ENCODE data around the gene CDH23.

Gene CDH23

GRCh38 chr10:71565284-71566000, 168.7 kb downstream of the CDH23 start:
- Histone ChIP-seq H3K27ac (no peak overlapping the region), H3K4me2 (no peak overlapping the region), H4K20me1 (ENCODE audit: insufficient read depth) (no peaks in the 10 kb centered on the region), H2AFZ (ENCODE audit: low read depth) (no peak overlapping the region), H3K4me3 (IDR thresholded peaks at IDR 0.05; ENCODE audit: insufficient read depth, low read depth, low read length) (no peak overlapping the region), H3K9ac (no peak overlapping the region), H3K4me1 (ENCODE audit: low read depth, poor library complexity, severe bottlenecking) (no peaks in the 10 kb centered on the region), H3K27me3 (ENCODE audit: insufficient read depth, low read depth) (peaks cover 53% of the 10 kb centered on the region), H3K36me3 (ENCODE audit: insufficient read depth) (no peaks in the 10 kb centered on the region), H3K79me2 (ENCODE audit: insufficient read depth, low read depth) (no peaks in the 10 kb centered on the region)
- TF ChIP-seq, protein P1, sequence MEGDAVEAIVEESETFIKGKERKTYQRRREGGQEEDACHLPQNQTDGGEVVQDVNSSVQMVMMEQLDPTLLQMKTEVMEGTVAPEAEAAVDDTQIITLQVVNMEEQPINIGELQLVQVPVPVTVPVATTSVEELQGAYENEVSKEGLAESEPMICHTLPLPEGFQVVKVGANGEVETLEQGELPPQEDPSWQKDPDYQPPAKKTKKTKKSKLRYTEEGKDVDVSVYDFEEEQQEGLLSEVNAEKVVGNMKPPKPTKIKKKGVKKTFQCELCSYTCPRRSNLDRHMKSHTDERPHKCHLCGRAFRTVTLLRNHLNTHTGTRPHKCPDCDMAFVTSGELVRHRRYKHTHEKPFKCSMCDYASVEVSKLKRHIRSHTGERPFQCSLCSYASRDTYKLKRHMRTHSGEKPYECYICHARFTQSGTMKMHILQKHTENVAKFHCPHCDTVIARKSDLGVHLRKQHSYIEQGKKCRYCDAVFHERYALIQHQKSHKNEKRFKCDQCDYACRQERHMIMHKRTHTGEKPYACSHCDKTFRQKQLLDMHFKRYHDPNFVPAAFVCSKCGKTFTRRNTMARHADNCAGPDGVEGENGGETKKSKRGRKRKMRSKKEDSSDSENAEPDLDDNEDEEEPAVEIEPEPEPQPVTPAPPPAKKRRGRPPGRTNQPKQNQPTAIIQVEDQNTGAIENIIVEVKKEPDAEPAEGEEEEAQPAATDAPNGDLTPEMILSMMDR (conservative IDR thresholded peaks at IDR 0.05; ENCODE audit: low read depth, low read length), result no peak

DNA sequence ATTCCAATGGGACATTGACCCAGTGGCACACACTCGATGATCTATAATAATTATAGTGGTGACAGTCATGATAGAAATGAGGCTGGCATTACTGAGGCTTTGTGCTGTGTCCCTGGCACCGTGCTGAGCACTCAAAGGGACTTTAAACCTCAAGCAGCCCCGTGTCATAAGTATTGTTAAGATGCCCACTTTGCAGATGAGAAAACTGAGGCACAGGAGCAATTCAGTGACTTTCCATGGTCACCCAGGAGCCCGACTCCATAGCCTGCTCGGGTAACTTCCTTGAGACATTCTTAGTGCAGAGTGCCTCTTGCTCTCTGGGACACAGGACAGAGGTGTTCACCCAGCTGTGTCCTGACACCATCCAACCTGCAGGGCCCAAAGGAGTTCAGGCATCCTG, 170.3 kb downstream of the CDH23 start:
- Histone ChIP-seq H3K27me3 (ENCODE audit: insufficient read depth, low read depth) (peaks cover 50% of the 10 kb centered on the region), H3K4me2 (no peak overlapping the region), H3K27ac (no peak overlapping the region), H3K4me1 (ENCODE audit: low read depth, poor library complexity, severe bottlenecking) (no peaks in the 10 kb centered on the region), H3K9ac (no peak overlapping the region), H3K4me3 (IDR thresholded peaks at IDR 0.05; ENCODE audit: insufficient read depth, low read depth, low read length) (no peak overlapping the region), H3K79me2 (ENCODE audit: insufficient read depth, low read depth) (no peaks in the 10 kb centered on the region), H2AFZ (ENCODE audit: low read depth) (no peak overlapping the region), H3K36me3 (ENCODE audit: insufficient read depth) (no peaks in the 10 kb centered on the region), H4K20me1 (ENCODE audit: insufficient read depth) (no peaks in the 10 kb centered on the region)
- TF ChIP-seq, protein P1 (conservative IDR thresholded peaks at IDR 0.05; ENCODE audit: low read depth, low read length), result no peak

DNA sequence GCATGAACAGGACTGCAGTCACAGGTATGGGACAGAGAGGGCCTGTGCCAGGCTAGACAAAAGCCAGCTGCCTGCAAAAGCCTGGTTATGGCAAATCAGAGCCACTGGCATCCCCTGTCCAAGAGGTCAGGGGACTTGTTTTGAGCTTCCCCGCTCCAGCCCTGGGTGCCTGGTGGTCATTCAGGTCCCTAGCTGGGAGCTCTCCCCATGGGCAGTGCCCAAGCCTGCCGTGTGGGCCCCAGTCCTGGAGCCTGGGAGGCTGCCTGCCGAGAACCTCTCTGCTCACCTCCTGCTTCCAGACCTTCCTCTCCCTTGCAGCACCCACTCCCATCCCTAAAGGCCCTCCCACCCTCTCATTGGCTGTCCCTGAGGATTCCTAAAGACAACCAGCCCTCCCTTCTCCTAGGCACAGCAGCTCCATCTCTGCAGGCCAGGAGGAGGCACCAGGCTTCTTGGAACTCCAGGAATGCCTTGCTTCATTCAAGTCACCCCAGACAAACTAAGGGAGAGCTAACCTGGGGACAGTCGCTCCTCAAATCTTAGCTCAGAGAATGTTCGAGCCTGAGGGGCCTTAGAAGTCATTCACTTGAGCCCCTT, 172.3 kb downstream of the CDH23 start:
- no peak overlapping the region for H2AFZ ChIP-seq (ENCODE audit: low read depth)
- no peak overlapping the region for H3K4me2 ChIP-seq
- no peaks in the 10 kb centered on the region for H3K4me1 ChIP-seq (ENCODE audit: low read depth, poor library complexity, severe bottlenecking)
- no peak overlapping the region for H3K9ac ChIP-seq
- peaks cover 61% of the 10 kb centered on the region for H3K27me3 ChIP-seq (ENCODE audit: insufficient read depth, low read depth)
- no peaks in the 10 kb centered on the region for H4K20me1 ChIP-seq (ENCODE audit: insufficient read depth)
- H3K36me3 ChIP-seq (ENCODE audit: insufficient read depth), result no peaks in the 10 kb centered on the region
- no peak overlapping the region for H3K4me3 ChIP-seq (IDR thresholded peaks at IDR 0.05; ENCODE audit: insufficient read depth, low read depth, low read length)
- H3K79me2 ChIP-seq (ENCODE audit: insufficient read depth, low read depth), result no peaks in the 10 kb centered on the region
- H3K27ac ChIP-seq, result no peak overlapping the region
- TF ChIP-seq, protein P1 (conservative IDR thresholded peaks at IDR 0.05; ENCODE audit: low read depth, low read length), result no peak

DNA sequence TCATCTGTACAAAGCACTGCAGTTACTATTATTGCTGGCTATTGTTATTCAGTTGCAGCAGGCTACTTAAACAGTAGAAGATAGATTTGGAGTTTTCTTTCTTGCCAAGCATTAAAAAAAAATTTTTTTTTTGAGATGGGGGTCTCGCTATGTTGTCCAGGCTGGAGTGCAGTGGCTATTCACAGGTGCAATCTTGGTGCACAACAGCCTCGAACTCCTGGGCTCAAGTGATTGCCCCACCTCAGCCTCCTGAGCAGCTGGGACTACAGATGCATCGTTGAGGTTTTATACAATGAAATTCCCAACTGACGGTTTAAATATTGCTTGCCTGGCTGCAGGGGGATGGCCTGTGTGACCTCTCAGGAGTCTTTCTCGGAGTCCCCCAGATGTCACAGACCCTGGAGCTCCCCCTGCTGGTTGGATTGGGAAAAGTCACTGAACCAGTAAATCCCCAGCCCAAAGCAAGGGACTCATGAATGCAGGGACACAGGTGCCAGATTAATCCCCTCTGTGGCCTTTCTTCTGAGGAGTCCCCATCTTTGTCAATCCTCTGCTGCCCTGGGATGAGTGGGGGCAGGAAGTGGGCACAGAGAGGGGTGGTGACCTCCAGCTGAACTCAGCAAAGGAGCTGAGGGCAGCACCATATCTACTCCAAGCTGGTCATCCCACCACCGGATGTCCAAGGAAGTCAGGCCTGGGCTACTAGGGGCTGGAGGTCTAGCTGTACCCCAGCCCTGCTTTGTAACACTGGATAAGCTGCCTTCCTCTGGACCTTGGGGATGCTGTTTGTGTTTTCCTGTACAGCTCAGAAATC, 173.3 kb downstream of the CDH23 start:
- no peak overlapping the region for H3K4me3 ChIP-seq (IDR thresholded peaks at IDR 0.05; ENCODE audit: insufficient read depth, low read depth, low read length)
- no peak overlapping the region for H3K9ac ChIP-seq
- H3K4me2 ChIP-seq, result no peak overlapping the region
- no peak overlapping the region for H3K27ac ChIP-seq
- H3K27me3 ChIP-seq (ENCODE audit: insufficient read depth, low read depth), result peaks cover 62% of the 10 kb centered on the region
- no peaks in the 10 kb centered on the region for H4K20me1 ChIP-seq (ENCODE audit: insufficient read depth)
- no peaks in the 10 kb centered on the region for H3K36me3 ChIP-seq (ENCODE audit: insufficient read depth)
- H3K79me2 ChIP-seq (ENCODE audit: insufficient read depth, low read depth), result no peaks in the 10 kb centered on the region
- TF ChIP-seq, protein P1 (conservative IDR thresholded peaks at IDR 0.05; ENCODE audit: low read depth, low read length), result peak; percentile 89
- H3K4me1 ChIP-seq (ENCODE audit: low read depth, poor library complexity, severe bottlenecking), result no peaks in the 10 kb centered on the region
- no peak overlapping the region for H2AFZ ChIP-seq (ENCODE audit: low read depth)
